Mammary epithelial cell (primary cell): ENCODE results near the gene ADIPOR1.

Experiments
- EZH2 ChIP-seq: IDR thresholded peaks from 2 replicates; pipeline ENCODE4 v1.6.1; 2012; ENCODE audit warnings: low read length, inconsistent platforms, borderline replicate concordance
- TF ChIP-seq, protein P1 (sequence below), 2 donors: IDR thresholded peaks in 1 of 2; conservative IDR thresholded peaks in 1 of 2; 2 replicates each; pipeline ENCODE4 v1.5.1; 2011 to 2012; ENCODE audit warnings: inconsistent platforms in 2 of 2, low read length in 2 of 2, mild to moderate bottlenecking in 2 of 2, control low read depth in 1 of 2, low read depth in 1 of 2; ENCODE audit not compliant: insufficient read depth in 1 of 2; ENCODE audit errors: extremely low read depth in 1 of 2

DNA sequence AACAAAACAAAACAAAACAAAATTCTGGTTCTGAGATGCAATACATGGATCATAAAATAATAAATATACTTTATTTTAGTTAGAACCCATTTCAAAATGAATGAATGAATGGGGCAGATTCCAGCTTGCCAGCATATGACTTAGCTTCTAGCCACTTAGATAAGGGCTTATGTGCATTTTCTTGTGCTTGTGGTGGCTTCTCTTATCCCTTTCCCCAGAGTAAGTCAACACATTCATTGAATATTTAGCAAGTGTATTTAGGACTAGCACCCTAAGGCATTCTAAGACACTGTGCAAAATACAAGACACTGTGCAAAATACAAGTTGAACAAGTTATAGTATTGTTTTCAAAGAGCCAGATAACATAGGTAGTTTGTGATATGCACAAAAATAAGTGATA lies 4.7 kb downstream of the ADIPOR1 start:
- TF ChIP-seq EZH2: no peak
- TF ChIP-seq, protein P1, sequence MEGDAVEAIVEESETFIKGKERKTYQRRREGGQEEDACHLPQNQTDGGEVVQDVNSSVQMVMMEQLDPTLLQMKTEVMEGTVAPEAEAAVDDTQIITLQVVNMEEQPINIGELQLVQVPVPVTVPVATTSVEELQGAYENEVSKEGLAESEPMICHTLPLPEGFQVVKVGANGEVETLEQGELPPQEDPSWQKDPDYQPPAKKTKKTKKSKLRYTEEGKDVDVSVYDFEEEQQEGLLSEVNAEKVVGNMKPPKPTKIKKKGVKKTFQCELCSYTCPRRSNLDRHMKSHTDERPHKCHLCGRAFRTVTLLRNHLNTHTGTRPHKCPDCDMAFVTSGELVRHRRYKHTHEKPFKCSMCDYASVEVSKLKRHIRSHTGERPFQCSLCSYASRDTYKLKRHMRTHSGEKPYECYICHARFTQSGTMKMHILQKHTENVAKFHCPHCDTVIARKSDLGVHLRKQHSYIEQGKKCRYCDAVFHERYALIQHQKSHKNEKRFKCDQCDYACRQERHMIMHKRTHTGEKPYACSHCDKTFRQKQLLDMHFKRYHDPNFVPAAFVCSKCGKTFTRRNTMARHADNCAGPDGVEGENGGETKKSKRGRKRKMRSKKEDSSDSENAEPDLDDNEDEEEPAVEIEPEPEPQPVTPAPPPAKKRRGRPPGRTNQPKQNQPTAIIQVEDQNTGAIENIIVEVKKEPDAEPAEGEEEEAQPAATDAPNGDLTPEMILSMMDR (conservative IDR thresholded peaks at IDR 0.05 in 1 of 2, IDR thresholded peaks at IDR 0.05 in 1 of 2; ENCODE audit: extremely low read depth in 1 of 2, insufficient read depth in 1 of 2, low read depth in 1 of 2, low read length in 2 of 2): no peak
